HepG2 (cell line): Measurements from ENCODE around the gene UBQLN1. TPM values are rescaled to one million over a fixed set of nuclear protein-coding genes. Genes with fewer than 3 reads are reported as not detected.

Experiments
- ATAC-seq: fragments of 200-7000 bp; cut with Tn5 transposase; 3 replicates; pipeline ENCODE4 v1.9.1; 2020; ENCODE audit warnings: mild to moderate bottlenecking, moderate library complexity
- BruUV-seq: library from RNA; stranded (reverse); fragments of 400-500 nt; replicated peaks from 2 replicates; lab custom pipeline; 2021; lab: Mats Ljungman, UMichigan
- CTCF ChIA-PET: fragments of 300-600 bp; formaldehyde crosslinking; extraction: SDS; loops from one replicate; lab custom pipeline; 2021; ENCODE audit warnings: low total read pairs, inconsistent platforms, low intra/inter-chr PET ratio; lab: Yijun Ruan, JAX
- POLR2A ChIA-PET: fragments of 350-600 bp; sonication (Branson Sonifier 250); formaldehyde crosslinking; loops from one replicate; lab custom pipeline; 2020; ENCODE audit warnings: antibody characterized with exemption, inconsistent platforms; lab: Yijun Ruan, JAX
- DNase-seq: peaks from one replicate; pipeline ENCODE4 v3.0.0-alpha.2; 2015; ENCODE audit warnings: low spot score
- FAIRE-seq: peaks from 3 replicates; lab custom pipeline; 2011; peaks lifted over from hg19 to GRCh38; lab: Jason Lieb, UNC
- H2AFZ ChIP-seq: one replicate; pipeline ENCODE4 v1.6.1; 2011; ENCODE audit warnings: low read length, inconsistent platforms
- H3K27ac ChIP-seq: fragments of 300-600 bp; 3 replicates; pipeline ENCODE4 v1.8.0; 2011; ENCODE audit warnings: mixed run types, mild to moderate bottlenecking, mixed read lengths, low read length, inconsistent platforms; ENCODE audit not compliant: insufficient read depth; ENCODE audit errors: extremely low read length
- H3K27me3 ChIP-seq, 2 experiments: fragments of 200-600 bp in 1 of 2; 2 replicates in 1 of 2; 3 replicates in 1 of 2; pipeline versions ENCODE4 v1.6.0 to v1.8.0; 2011; ENCODE audit warnings: low read length in 2 of 2, mild to moderate bottlenecking in 2 of 2, moderate library complexity in 2 of 2, inconsistent platforms in 1 of 2; ENCODE audit not compliant: insufficient read depth in 2 of 2, control insufficient read depth in 1 of 2
- H3K36me3 ChIP-seq, 2 experiments: fragments of 200-600 bp in 1 of 2; replicated peaks in 1 of 2; 2 replicates in 1 of 2; 3 replicates in 1 of 2; pipeline versions ENCODE4 v1.5.1 to v1.8.0; 2011; ENCODE audit warnings: low read length in 2 of 2, inconsistent platforms in 1 of 2; ENCODE audit not compliant: insufficient read depth in 2 of 2, control insufficient read depth in 1 of 2
- H3K4me1 ChIP-seq: 2 replicates; pipeline ENCODE4 v1.5.1; 2012; ENCODE audit warnings: low read length, inconsistent platforms; ENCODE audit not compliant: insufficient read depth
- H3K4me2 ChIP-seq: 2 replicates; pipeline ENCODE4 v1.6.0; 2011; ENCODE audit warnings: low read depth, low read length, inconsistent platforms
- H3K4me3 ChIP-seq, 3 experiments: fragments of 200-600 bp in 1 of 3; sonication (generic), shearing (Covaris generic) in 1 of 3; replicated peaks in 1 of 3; 2 replicates each; pipeline ENCODE4 v1.5.1; 2011 to 2016; ENCODE audit warnings: low read length in 3 of 3, inconsistent platforms in 2 of 3, low read depth in 2 of 3, mild to moderate bottlenecking in 2 of 3, control low read depth in 1 of 3, mixed read lengths in 1 of 3; ENCODE audit not compliant: insufficient read depth in 1 of 3
- H3K79me2 ChIP-seq: one replicate; pipeline ENCODE4 v1.6.1; 2011; ENCODE audit warnings: low read length, inconsistent platforms; ENCODE audit not compliant: insufficient read depth
- H3K9ac ChIP-seq: 2 replicates; pipeline ENCODE4 v1.6.0; 2011; ENCODE audit warnings: mild to moderate bottlenecking, low read depth, low read length, inconsistent platforms; ENCODE audit not compliant: insufficient read depth
- H3K9me3 ChIP-seq: 2 replicates; pipeline ENCODE4 v1.5.1; 2012; ENCODE audit warnings: mild to moderate bottlenecking, low read length
- H4K20me1 ChIP-seq: 2 replicates; pipeline ENCODE4 v1.6.0; 2011; ENCODE audit warnings: inconsistent platforms, mild to moderate bottlenecking, low read length, moderate library complexity; ENCODE audit not compliant: insufficient read depth
- CREB1 ChIP-seq, 2 experiments: fragments of 450-650 bp in 1 of 2; IDR thresholded peaks; 2 replicates each; pipeline ENCODE4 v1.6.1; 2016 to 2017; ENCODE audit warnings: control low read depth in 1 of 2, mild to moderate bottlenecking in 1 of 2, missing compliant biosample characterization in 1 of 2, missing genetic modification characterization in 1 of 2
- KLF13 ChIP-seq: sonication (generic); formaldehyde crosslinking; IDR thresholded peaks from 2 replicates; pipeline ENCODE4 v1.4.0; 2020; ENCODE audit warnings: mild to moderate bottlenecking, missing genetic modification reagents
- LCORL ChIP-seq, 2 experiments: fragments of 450-650 bp in 1 of 2; sonication (generic) in 1 of 2; formaldehyde crosslinking in 1 of 2; IDR thresholded peaks; 2 replicates each; pipeline versions ENCODE4 v1.5.0 to v1.6.1; 2017 to 2020; ENCODE audit warnings: antibody characterized with exemption in 1 of 2, missing genetic modification reagents in 1 of 2
- TBL1XR1 ChIP-seq: fragments of 150-350 bp; IDR thresholded peaks from 2 replicates; pipeline ENCODE4 v1.6.1; 2014; ENCODE audit warnings: borderline replicate concordance, low read length; ENCODE audit not compliant: partially characterized antibody
- ZNF333 ChIP-seq: sonication (generic); formaldehyde crosslinking; IDR thresholded peaks from 2 replicates; pipeline ENCODE4 v1.4.0; 2020; ENCODE audit warnings: mild to moderate bottlenecking, missing genetic modification reagents, borderline replicate concordance
- WGBS: methylation state at CpG from one replicate; pipeline ENCODE4 v1.1.6; 2017; ENCODE audit warnings: low lambda C conversion rate; 5-methylcytosine and 5-hydroxymethylcytosine counted together
- in situ Hi-C: cut with HindIII; loops from 2 replicates; pipeline ENCODE4 v1.10.0; 2017; ENCODE audit warnings: low pct_unique_long_range_greater_than_20kb; ENCODE audit not compliant: extremely low pct_ligation_motif_present
- intact Hi-C: fragments of 100-400 bp; cut with micrococcal nuclease; formaldehyde crosslinking; loops from one replicate; pipeline ENCODE4 v1.10.0; 2022; ENCODE audit not compliant: unreplicated experiment
- polyA plus RNA-seq, 8 experiments: library from polyadenylated mRNA; depleted of rRNA in 3 of 8; stranded (reverse) in 7 of 8; unstranded in 1 of 8; fragments of >200 nt; fragmentation: Illumina TruSeq in 4 of 8; extraction: Trizol in 4 of 8; gene quantifications; 2 replicates each; pipeline versions ENCODE4 v1.2.1 to v1.2.3, GENCODE V29; 2011 to 2016; ENCODE audit warnings: low read depth in 4 of 8, missing spikeins in 1 of 8, mixed read lengths in 1 of 8; ENCODE audit not compliant: insufficient read depth in 1 of 8
- total RNA-seq, 5 experiments: library from RNA; depleted of rRNA; stranded (reverse); fragments of >200 nt; fragmentation: Illumina TruSeq; extraction: Trizol; gene quantifications; 2 replicates each; pipeline ENCODE4 v1.2.3, GENCODE V29; 2016; ENCODE audit warnings: low read depth in 1 of 5
- TF ChIP-seq, protein P1 (sequence below): sonication (generic); formaldehyde crosslinking; IDR thresholded peaks from 2 replicates; pipeline ENCODE4 v1.4.0; 2020; ENCODE audit warnings: missing genetic modification reagents
- TF ChIP-seq, protein P2 (sequence below): sonication (generic); formaldehyde crosslinking; IDR thresholded peaks from 2 replicates; pipeline ENCODE4 v1.4.0; 2020; ENCODE audit warnings: missing genetic modification reagents

The UBQLN1 gene
- total and polyA plus RNA-seq, 2 of the 13 experiments (the other 11 are each of a cell fraction or from before 2014, with no cell fraction given): 78.1 to 83.8 TPM

DNA sequence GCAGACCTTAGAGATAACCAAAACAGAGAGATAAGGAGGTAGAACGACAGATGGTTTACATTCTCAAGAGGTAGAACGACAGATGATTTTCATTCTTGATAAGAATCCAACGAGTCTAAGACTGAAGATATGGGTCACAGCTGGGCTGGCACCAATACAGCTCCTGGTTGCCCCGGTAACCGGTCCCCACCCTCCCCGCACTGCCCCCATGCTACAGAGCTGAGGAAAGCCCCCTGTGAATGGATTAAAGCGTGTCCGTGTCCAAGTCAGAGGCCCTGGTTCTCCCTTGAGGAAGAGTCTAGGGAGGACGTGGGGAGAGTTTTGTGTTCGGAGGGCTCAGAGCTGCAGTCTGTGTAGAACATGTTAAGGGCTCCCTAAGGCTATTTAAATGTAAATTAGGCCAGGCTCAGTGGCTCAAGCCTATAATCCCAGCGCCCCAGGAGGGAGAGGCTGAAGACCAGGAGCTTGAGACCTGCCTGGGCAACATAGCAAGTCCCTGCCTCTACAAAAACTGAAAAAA is 76.8 kb downstream of the UBQLN1 start:
- no TSS peak for BruUV-seq
- H2AFZ ChIP-seq: no peak overlapping the region
- POLR2A ChIA-PET: interaction anchor here (1.0 to 3.3 kb wide), 3 partner anchors 7 to 10 kb away, joined by 3 to 17 read pairs (median 11); partner anchors contain the start of gene IDNK
- peaks cover 44% of the 10 kb centered on the region for H3K4me1 ChIP-seq
- TF ChIP-seq, protein P1, sequence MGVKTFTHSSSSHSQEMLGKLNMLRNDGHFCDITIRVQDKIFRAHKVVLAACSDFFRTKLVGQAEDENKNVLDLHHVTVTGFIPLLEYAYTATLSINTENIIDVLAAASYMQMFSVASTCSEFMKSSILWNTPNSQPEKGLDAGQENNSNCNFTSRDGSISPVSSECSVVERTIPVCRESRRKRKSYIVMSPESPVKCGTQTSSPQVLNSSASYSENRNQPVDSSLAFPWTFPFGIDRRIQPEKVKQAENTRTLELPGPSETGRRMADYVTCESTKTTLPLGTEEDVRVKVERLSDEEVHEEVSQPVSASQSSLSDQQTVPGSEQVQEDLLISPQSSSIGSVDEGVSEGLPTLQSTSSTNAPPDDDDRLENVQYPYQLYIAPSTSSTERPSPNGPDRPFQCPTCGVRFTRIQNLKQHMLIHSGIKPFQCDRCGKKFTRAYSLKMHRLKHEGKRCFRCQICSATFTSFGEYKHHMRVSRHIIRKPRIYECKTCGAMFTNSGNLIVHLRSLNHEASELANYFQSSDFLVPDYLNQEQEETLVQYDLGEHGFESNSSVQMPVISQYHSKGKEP: no peak
- TF ChIP-seq LCORL (IDR thresholded peaks at IDR 0.05) (no peak), LCORL (CRISPR knock-in tag; IDR thresholded peaks at IDR 0.05) (no peak), ZNF333 (CRISPR knock-in tag) (no peak), TBL1XR1 (no peak), KLF13 (CRISPR knock-in tag) (no peak), CREB1 (IDR thresholded peaks at IDR 0.05) (no peak), CREB1 (CRISPR knock-in tag; IDR thresholded peaks at IDR 0.05) (no peak)
- TF ChIP-seq, protein P2, sequence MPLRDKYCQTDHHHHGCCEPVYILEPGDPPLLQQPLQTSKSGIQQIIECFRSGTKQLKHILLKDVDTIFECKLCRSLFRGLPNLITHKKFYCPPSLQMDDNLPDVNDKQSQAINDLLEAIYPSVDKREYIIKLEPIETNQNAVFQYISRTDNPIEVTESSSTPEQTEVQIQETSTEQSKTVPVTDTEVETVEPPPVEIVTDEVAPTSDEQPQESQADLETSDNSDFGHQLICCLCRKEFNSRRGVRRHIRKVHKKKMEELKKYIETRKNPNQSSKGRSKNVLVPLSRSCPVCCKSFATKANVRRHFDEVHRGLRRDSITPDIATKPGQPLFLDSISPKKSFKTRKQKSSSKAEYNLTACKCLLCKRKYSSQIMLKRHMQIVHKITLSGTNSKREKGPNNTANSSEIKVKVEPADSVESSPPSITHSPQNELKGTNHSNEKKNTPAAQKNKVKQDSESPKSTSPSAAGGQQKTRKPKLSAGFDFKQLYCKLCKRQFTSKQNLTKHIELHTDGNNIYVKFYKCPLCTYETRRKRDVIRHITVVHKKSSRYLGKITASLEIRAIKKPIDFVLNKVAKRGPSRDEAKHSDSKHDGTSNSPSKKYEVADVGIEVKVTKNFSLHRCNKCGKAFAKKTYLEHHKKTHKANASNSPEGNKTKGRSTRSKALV (CRISPR knock-in tag): no peak
- TF ChIP-seq, all 625 proteins: peak for 0
- no peaks in the 10 kb centered on the region for H4K20me1 ChIP-seq
- no peak for FAIRE-seq
- CTCF ChIA-PET: no interaction called here
- no peaks in the 10 kb centered on the region for H3K9me3 ChIP-seq
- in situ Hi-C loops (no loop called here), intact Hi-C loops (no loop called here)
- no peak for DNase-seq
- 96% methylated on average over 11 of the region's 11 CpGs for WGBS
- H3K27ac ChIP-seq: peak overlapping the region; percentile 95
- H3K4me3 ChIP-seq: no peak overlapping the region
- no peak overlapping the region for H3K4me2 ChIP-seq
- H3K36me3 ChIP-seq: peaks cover 2 to 4% of the 10 kb centered on the region in 2 experiments; a peak in 2 of 5 replicates
- no peak overlapping the region for H3K9ac ChIP-seq
- H3K27me3 ChIP-seq: no peaks in the 10 kb centered on the region
- ATAC-seq: no peak
- no peaks in the 10 kb centered on the region for H3K79me2 ChIP-seq
